Mammary epithelial cell (primary cell): ENCODE data around the gene MEIS1.

ENCODE experiments used
- CTCF ChIP-seq, 2 donors: IDR thresholded peaks in 1 of 2; conservative IDR thresholded peaks in 1 of 2; 2 replicates each; pipeline ENCODE4 v1.5.1; 2011 to 2012; ENCODE audit warnings: inconsistent platforms in 2 of 2, low read length in 2 of 2, mild to moderate bottlenecking in 2 of 2, control low read depth in 1 of 2, low read depth in 1 of 2; ENCODE audit not compliant: insufficient read depth in 1 of 2; ENCODE audit errors: extremely low read depth in 1 of 2
- EZH2 ChIP-seq: IDR thresholded peaks from 2 replicates; pipeline ENCODE4 v1.6.1; 2012; ENCODE audit warnings: low read length, inconsistent platforms, borderline replicate concordance

DNA sequence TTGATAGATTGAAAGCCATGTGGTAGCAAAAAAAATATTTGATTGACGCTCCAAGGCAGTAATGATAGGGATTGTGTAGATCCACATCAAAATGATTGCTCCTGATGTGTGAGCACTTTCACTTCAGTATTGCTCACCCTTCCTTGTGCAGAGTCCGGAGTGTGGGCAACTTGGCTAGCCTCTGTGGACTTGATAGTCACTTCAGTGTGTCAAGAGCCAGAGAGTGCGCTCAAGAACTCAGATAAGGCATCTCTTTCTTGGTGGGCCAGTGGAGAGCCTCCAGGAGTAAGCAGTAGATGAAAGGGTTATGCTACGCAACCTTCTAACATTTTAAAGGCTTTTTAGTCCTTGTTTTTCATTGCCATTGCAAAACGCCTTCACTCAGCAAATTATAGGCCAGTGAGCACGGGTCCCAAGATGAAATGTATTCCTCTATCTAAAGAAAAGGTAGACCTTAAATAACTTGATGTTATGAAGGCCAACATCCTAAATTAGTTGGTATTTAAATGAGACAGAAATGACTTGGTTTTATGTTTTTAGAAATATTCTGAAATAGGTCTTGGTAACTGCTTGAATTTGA lies 84.4 kb downstream of the MEIS1 start:
- no peak for TF ChIP-seq CTCF (conservative IDR thresholded peaks at IDR 0.05 in 1 of 2, IDR thresholded peaks at IDR 0.05 in 1 of 2; ENCODE audit: extremely low read depth in 1 of 2, insufficient read depth in 1 of 2, low read depth in 1 of 2, low read length in 2 of 2)
- TF ChIP-seq EZH2 = no peak
